Ramos (cell line): ENCODE measurements around the gene DYNC2H1.
"Not testable (repeated sequence)": the region's sequence is repeated elsewhere in the genome, so short reads cannot be mapped to it uniquely, and the experiment has no call there.

ENCODE experiments used
- in situ Hi-C: fragments of 300-500 bp; cut with MboI; formaldehyde crosslinking; loops from one replicate; pipeline ENCODE4 v1.14.3; 2022; ENCODE audit warnings: low sequenced_read_pairs; ENCODE audit not compliant: unreplicated experiment

DYNC2H1 gene

DNA sequence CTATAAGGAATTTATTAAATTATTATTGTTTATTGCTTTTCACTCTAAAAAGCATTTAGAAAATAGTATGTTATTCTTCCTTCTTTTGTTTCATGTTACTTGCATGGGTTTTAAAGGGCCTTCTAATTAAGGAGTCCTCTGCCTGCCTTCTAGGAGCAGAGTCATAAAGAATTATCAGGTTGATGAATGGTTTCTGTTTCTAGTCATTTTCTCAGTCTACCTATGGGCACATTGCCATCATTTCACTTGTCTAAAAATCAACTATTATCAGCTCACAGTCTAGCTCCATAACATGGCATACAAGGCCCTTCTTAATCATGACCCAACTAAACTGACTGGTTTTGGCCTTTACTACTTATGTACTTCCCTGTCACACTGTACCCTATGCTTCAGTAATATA lies 16.2 kb downstream of the DYNC2H1 start:
- in situ Hi-C loops: no loop called here

DNA sequence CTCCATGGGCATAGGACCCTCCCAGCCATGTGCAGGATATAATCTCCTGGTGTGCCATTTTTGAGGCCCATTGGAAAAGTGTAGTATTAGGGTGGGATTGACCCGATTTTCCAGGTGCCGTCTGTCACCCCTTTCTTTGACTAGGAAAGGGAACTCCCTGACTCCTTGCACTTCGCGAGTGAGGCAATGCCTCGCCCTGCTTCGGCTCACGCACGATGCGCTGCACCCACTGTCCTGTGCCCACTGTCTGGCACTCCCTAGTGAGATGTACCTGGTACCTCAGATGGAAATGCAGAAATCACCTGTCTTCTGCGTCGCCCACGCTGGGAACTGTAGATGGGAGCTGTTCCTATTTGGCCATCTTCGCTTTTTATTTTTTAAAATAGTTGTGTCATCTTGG lies 32.8 kb downstream of the DYNC2H1 start:
- in situ Hi-C loops: not testable (repeated sequence)

DNA sequence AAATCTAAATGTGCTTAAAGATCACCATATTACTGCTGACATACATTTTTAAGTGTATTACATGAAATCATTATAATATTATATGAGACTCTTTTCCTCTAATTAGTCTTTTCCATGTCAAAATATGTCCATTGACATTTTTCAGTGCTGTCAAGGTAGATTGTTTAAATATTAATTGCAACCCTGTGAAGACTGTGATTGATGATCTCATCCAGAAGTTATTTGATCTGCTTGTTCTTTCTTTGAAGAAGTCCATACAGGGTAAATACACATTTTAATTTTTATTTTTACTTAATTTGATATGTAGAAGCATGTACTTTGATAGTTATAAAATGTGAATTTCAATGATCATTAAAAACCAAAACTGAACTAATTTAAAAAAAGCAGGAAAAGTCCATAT lies 38.4 kb downstream of the DYNC2H1 start:
- in situ Hi-C loops: no loop called here

- in situ Hi-C loops: no loop called here
Measured at GRCh38 chr11:103157542-103157941, 48.3 kb downstream of the DYNC2H1 start.

GRCh38 chr11:103164093-103164796 lies 55.0 kb downstream of the DYNC2H1 start:
- in situ Hi-C loops: no loop called here

GRCh38 chr11:103167166-103167565 lies 57.9 kb downstream of the DYNC2H1 start:
- in situ Hi-C loops: no loop called here

- in situ Hi-C loops: no loop called here
Measured at GRCh38 chr11:103170865-103171264, 61.6 kb downstream of the DYNC2H1 start.

GRCh38 chr11:103175461-103176129 lies 66.4 kb downstream of the DYNC2H1 start:
- in situ Hi-C loops: no loop called here

GRCh38 chr11:103183981-103184611 lies 74.9 kb downstream of the DYNC2H1 start:
- in situ Hi-C loops: no loop called here

GRCh38 chr11:103202048-103202651 lies 92.9 kb downstream of the DYNC2H1 start:
- in situ Hi-C loops: no loop called here

- in situ Hi-C loops: no loop called here
Measured at GRCh38 chr11:103210543-103210942, 101.3 kb downstream of the DYNC2H1 start.

GRCh38 chr11:103215812-103216211 lies 106.6 kb downstream of the DYNC2H1 start:
- in situ Hi-C loops: no loop called here

- in situ Hi-C loops: no loop called here
Measured at GRCh38 chr11:103220133-103220532, 110.9 kb downstream of the DYNC2H1 start.

DNA sequence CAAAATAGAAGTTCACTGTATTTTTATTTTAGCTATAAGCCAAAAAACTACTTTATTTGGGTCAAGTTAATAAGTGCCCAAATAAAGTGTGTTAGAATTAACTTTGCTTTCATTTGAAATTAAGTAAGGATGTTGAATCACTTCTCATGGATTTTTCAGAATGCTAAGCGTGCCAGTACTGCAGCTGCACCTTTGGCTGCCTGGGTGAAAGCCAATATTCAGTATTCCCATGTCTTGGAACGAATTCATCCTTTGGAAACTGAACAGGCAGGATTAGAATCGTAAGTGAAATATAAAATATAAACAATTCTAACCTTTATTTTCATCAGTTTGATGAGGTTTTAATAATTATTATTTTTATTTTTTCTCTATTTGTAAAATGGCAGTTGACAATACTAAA lies 113.6 kb downstream of the DYNC2H1 start:
- in situ Hi-C loops: no loop called here

DNA sequence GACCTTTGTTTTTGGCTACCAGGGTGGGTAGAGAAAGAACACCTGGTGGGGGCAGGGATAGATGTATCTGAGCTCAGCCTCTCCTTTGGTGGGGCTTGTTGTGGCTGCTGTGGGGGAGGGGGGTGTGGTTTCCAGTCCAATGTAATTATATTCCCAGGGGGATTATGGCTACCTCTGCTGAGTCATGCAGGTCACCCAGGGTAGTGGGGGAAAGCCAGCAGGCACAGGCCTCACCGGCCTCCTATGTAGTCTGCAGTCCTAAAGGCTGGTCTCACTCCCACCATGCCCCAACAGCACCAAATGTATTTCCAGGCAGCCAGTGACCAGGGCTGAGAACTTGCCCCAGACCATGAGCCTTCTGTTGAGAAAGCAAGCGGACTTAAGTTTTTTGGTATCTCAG lies 119.6 kb downstream of the DYNC2H1 start:
- in situ Hi-C loops: no loop called here

DNA sequence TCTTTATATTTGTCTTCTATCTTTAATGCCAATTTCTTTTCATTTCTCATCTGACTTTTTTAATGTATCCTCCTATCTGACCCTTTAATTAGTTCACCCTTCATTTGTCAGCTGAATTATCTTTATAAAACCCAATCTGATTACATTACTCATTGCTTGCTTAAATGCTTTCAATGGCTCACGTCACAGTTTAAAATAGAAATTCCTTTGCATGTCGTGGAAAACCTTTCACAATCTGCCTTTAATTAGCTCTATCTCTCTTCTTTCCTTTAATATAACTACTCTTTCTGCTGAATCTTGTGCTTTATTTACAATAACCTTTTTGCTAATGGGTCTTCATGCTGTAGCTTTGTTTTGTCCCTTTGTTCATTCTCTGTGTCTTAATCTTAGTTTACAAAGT lies 125.7 kb downstream of the DYNC2H1 start:
- in situ Hi-C loops: no loop called here

- in situ Hi-C loops: no loop called here
Measured at GRCh38 chr11:103241574-103241973, 132.3 kb downstream of the DYNC2H1 start.

- in situ Hi-C loops: no loop called here
Measured at GRCh38 chr11:103254123-103254522, 144.9 kb downstream of the DYNC2H1 start.

DNA sequence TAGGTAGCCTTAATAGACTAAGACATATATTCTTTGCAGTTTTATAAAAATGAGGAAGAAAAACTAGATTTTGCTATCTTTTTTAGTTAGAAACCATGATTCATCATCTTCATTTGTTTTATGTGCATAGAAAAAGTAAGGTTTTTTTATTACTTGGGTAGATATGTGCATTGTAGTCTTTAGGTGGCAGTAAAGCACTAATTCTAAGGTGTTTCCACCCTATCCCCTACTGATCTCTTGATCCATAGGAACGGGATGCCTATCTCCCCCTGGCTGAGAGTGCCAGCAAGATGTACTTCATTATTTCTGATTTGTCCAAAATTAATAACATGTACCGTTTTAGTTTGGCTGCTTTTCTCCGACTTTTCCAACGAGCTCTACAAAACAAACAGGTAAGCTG lies 148.1 kb downstream of the DYNC2H1 start:
- in situ Hi-C loops: no loop called here

DNA sequence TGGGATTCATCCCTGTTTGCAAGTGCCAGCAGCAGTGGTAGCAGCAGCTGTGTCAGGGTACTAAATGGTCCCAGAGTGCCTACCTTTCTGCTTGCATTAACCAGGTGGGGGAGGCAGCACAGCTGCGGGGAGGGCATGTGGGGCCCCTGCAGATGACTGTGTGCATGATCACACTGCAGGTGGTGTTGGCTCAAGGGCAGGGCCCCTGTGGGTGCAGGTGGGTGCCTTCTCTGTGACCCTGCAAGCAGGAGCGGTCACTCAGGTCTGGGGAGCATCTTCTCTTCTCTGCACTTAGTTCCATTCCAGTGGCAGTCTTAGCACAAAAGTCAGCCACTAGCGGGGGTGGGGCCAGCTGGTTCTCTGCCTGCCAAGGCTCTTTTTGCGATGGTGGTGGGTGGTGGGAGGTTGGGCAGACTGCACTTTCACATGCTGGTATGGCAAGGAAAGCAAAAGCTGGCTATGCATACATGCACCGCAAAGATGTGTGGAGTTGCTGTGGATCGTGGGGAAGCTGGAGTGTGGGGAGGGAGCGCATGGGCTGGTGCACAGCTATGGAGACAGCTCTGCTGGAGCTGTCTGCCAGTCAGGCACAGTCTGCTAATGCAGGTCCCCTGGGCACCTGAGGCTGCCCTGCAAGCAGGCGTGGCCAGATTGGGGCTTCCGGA lies 157.1 kb downstream of the DYNC2H1 start:
- in situ Hi-C loops: no loop called here

DNA sequence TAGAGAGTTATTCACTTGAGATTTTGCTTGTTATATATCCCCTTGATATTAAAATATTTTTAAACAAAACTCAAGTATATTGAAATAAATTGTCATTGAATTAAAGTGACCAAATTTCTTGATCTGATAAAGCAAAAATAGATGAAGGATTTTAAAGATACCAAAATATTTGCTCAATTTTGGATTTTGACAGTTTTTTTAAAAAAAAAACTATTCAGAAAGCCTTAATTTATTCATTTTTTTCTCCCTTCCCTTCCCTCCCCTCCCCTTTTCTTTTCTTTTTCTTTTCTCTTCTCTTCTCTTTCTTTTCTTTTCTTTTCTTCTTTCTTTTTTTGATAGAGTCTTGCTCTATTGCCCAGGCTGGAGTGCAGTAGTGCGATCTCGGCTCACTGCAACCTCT lies 163.7 kb downstream of the DYNC2H1 start:
- in situ Hi-C loops: no loop called here
